ENCODE data around the gene CAMSAP2. TPM values are rescaled to one million over a fixed set of nuclear protein-coding genes. Genes with fewer than 3 reads are reported as not detected.

The CAMSAP2 gene
- total and polyA plus RNA-seq, 2 of the 4 experiments (the other 2 are of a cell fraction), result 8.3 to 29.4 TPM

- H3K27ac ChIP-seq (ENCODE audit: insufficient read depth, low read length), result no peak overlapping the region
- CTCF ChIA-PET, result no interaction called here
- no peak overlapping the region for H2BK120ac ChIP-seq (ENCODE audit: low read depth, low read length)
- no peak overlapping the region for H4K91ac ChIP-seq (ENCODE audit: insufficient read depth, low read depth, low read length)
- DNase-seq, result no peak
- no peak overlapping the region for H2AFZ ChIP-seq (replicated peaks; ENCODE audit: low read length, poor library complexity)
- H4K8ac ChIP-seq (ENCODE audit: low read depth in 2 of 2, low read length in 2 of 2), result no peak overlapping the region
- H3K4me3 ChIP-seq (ENCODE audit: insufficient read depth, low read depth, low read length), result no peak overlapping the region
- intact Hi-C loops (cut with micrococcal nuclease), result loop anchor here (10.0 kb wide), 1 partner anchor 145 kb away; the partner anchor contains the start of gene KIF21B
- dilution Hi-C loops (cut with HindIII; ENCODE audit: low sequenced_read_pairs, unreplicated experiment), result no loop called here
- in situ Hi-C loops (cut with MboI; ENCODE audit: low sequenced_read_pairs), result no loop called here
- H4K5ac ChIP-seq (ENCODE audit: low read depth, low read length), result no peak overlapping the region
- no peak overlapping the region for H2AK9ac ChIP-seq (replicated peaks; ENCODE audit: low read depth, low read length, poor library complexity)
- H3K18ac ChIP-seq (ENCODE audit: low read depth, low read length), result no peak overlapping the region
- H3K4ac ChIP-seq (ENCODE audit: low read depth, low read length), result no peak overlapping the region
- no peak overlapping the region for H3K4me2 ChIP-seq (ENCODE audit: low read depth, low read length)
- H3K79me1 ChIP-seq (ENCODE audit: low read depth in 1 of 2, low read length in 2 of 2), result no peaks in the 10 kb centered on the region
- H3K56ac ChIP-seq (ENCODE audit: extremely low read depth, insufficient read depth, low read length), result no peak overlapping the region
- H3K9ac ChIP-seq (ENCODE audit: low read depth, low read length), result no peak overlapping the region
- no peak overlapping the region for H2BK5ac ChIP-seq (ENCODE audit: low read depth, low read length, poor library complexity, severe bottlenecking)
- H4K20me1 ChIP-seq (ENCODE audit: insufficient read depth, low read length), result no peaks in the 10 kb centered on the region
- no peaks in the 10 kb centered on the region for H3K4me1 ChIP-seq (ENCODE audit: control insufficient read depth, insufficient read depth, low read length)
- H2BK20ac ChIP-seq (ENCODE audit: low read depth, low read length), result no peak overlapping the region
- H3K36me3 ChIP-seq (ENCODE audit: control insufficient read depth, insufficient read depth, low read length), result no peaks in the 10 kb centered on the region
- POLR2A ChIA-PET (ENCODE audit: unreplicated experiment), result no interaction called here
- H3K9me1 ChIP-seq (ENCODE audit: insufficient read depth, low read length), result no peaks in the 10 kb centered on the region; the same call in 1 of the 2 replicates
- H3K27me3 ChIP-seq (ENCODE audit: control insufficient read depth, insufficient read depth, low read length), result peaks cover 54% of the 10 kb centered on the region
- BruUV-seq (replicated peaks), result no TSS peak
- H3K9me3 ChIP-seq (ENCODE audit: control insufficient read depth, insufficient read depth, low read length), result no peaks in the 10 kb centered on the region
- no peak overlapping the region for H3K23ac ChIP-seq (ENCODE audit: low read depth, low read length)
- TF ChIP-seq, protein P1, sequence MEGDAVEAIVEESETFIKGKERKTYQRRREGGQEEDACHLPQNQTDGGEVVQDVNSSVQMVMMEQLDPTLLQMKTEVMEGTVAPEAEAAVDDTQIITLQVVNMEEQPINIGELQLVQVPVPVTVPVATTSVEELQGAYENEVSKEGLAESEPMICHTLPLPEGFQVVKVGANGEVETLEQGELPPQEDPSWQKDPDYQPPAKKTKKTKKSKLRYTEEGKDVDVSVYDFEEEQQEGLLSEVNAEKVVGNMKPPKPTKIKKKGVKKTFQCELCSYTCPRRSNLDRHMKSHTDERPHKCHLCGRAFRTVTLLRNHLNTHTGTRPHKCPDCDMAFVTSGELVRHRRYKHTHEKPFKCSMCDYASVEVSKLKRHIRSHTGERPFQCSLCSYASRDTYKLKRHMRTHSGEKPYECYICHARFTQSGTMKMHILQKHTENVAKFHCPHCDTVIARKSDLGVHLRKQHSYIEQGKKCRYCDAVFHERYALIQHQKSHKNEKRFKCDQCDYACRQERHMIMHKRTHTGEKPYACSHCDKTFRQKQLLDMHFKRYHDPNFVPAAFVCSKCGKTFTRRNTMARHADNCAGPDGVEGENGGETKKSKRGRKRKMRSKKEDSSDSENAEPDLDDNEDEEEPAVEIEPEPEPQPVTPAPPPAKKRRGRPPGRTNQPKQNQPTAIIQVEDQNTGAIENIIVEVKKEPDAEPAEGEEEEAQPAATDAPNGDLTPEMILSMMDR (conservative IDR thresholded peaks at IDR 0.05; ENCODE audit: low read depth, low read length), result no peak
- no peak for TF ChIP-seq RFX5 (IDR thresholded peaks at IDR 0.05; ENCODE audit: low read depth, low read length)
- TF ChIP-seq POLR2A (IDR thresholded peaks at IDR 0.05; ENCODE audit: low read depth, low read length), result no peak
- no peak for TF ChIP-seq BHLHE40 (IDR thresholded peaks at IDR 0.05; ENCODE audit: low read depth, low read length)
- no peak for TF ChIP-seq RAD21 (IDR thresholded peaks at IDR 0.05; ENCODE audit: low read length)
- no peak for TF ChIP-seq ELK1 (IDR thresholded peaks at IDR 0.05; ENCODE audit: borderline replicate concordance, low read depth, low read length)
- TF ChIP-seq SMC3 (IDR thresholded peaks at IDR 0.05; ENCODE audit: low read depth, low read length), result no peak
- TF ChIP-seq, protein P2, sequence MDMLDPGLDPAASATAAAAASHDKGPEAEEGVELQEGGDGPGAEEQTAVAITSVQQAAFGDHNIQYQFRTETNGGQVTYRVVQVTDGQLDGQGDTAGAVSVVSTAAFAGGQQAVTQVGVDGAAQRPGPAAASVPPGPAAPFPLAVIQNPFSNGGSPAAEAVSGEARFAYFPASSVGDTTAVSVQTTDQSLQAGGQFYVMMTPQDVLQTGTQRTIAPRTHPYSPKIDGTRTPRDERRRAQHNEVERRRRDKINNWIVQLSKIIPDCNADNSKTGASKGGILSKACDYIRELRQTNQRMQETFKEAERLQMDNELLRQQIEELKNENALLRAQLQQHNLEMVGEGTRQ (IDR thresholded peaks at IDR 0.05; ENCODE audit: low read depth, low read length), result no peak
- no peak for TF ChIP-seq FOS (IDR thresholded peaks at IDR 0.05; ENCODE audit: low read depth, low read length)
- TF ChIP-seq RCOR1 (IDR thresholded peaks at IDR 0.05; ENCODE audit: insufficient replicate concordance, low read length), result no peak
- TF ChIP-seq MAFK (IDR thresholded peaks at IDR 0.05; ENCODE audit: low read depth, low read length), result no peak
- no peak for TF ChIP-seq MAZ (IDR thresholded peaks at IDR 0.05; ENCODE audit: borderline replicate concordance, low read depth, low read length)
- no peak for TF ChIP-seq CEBPB (IDR thresholded peaks at IDR 0.05; ENCODE audit: low read depth, low read length)
- H2AK5ac ChIP-seq (ENCODE audit: low read depth, low read length), result no peak overlapping the region
- ATAC-seq (ENCODE audit: low read depth), result no peak
- 63% methylated on average over 2 of the region's 3 CpGs; no CpG with 5 or more reads in 1 of the 2 experiments for WGBS, 2 experiments (ENCODE audit: extremely low coverage in 2 of 2, insufficient read length in 1 of 2)
- H2BK15ac ChIP-seq (ENCODE audit: low read depth, low read length), result no peak overlapping the region
- H3K14ac ChIP-seq (replicated peaks; ENCODE audit: low read depth, low read length), result no peak overlapping the region
These were observed 141.5 kb downstream of the CAMSAP2 start for GRCh38 chr1:200880212-200880611.

Measured in IMR-90 (cell line).